MM.1S (cell line): ENCODE results near the gene PRKCE.

Experiments
- DNase-seq: peaks from one replicate; pipeline ENCODE4 v3.0.0-alpha.2; 2015
- H2AFZ ChIP-seq: fragments of 300-600 bp; sonication (generic); 2 replicates; pipeline ENCODE4 v1.6.0; 2016; ENCODE audit warnings: antibody characterized with exemption, low read length
- H3F3A ChIP-seq: fragments of 300-600 bp; sonication (generic); 2 replicates; pipeline ENCODE4 v1.6.1; 2016; ENCODE audit warnings: mild to moderate bottlenecking, antibody characterized with exemption, low read length, moderate library complexity, mixed read lengths; ENCODE audit not compliant: insufficient read depth
- H3K27ac ChIP-seq: fragments of 300-600 bp; sonication (generic); 2 replicates; pipeline ENCODE4 v1.5.1; 2016; ENCODE audit warnings: mild to moderate bottlenecking, low read length
- H3K27me3 ChIP-seq: fragments of 300-600 bp; sonication (generic); replicated peaks from 2 replicates; pipeline ENCODE4 v1.6.0; 2016; ENCODE audit warnings: low read length; ENCODE audit not compliant: insufficient read depth
- H3K36me3 ChIP-seq: fragments of 300-600 bp; sonication (generic); replicated peaks from 2 replicates; pipeline ENCODE4 v1.6.1; 2016; ENCODE audit warnings: mild to moderate bottlenecking, low read length, mixed read lengths; ENCODE audit not compliant: insufficient read depth
- H3K4me1 ChIP-seq: fragments of 300-600 bp; sonication (generic); 2 replicates; pipeline ENCODE4 v1.6.1; 2016; ENCODE audit warnings: low read length, mixed read lengths
- H3K4me2 ChIP-seq: fragments of 300-600 bp; sonication (generic); 2 replicates; pipeline ENCODE4 v1.6.0; 2016; ENCODE audit warnings: low read depth, low read length
- H3K4me3 ChIP-seq: fragments of 300-600 bp; sonication (generic); 2 replicates; pipeline ENCODE4 v1.5.1; 2016; ENCODE audit warnings: low read length, mixed read lengths
- H3K79me2 ChIP-seq: fragments of 300-600 bp; sonication (generic); 2 replicates; pipeline ENCODE4 v1.6.1; 2016; ENCODE audit warnings: mixed run types, low read length, mixed read lengths
- H3K9ac ChIP-seq: fragments of 300-600 bp; sonication (generic); 2 replicates; pipeline ENCODE4 v1.6.1; 2016; ENCODE audit warnings: low read length, mixed read lengths
- H3K9me2 ChIP-seq: fragments of 300-600 bp; sonication (generic); replicated peaks from 2 replicates; pipeline ENCODE4 v1.6.1; 2016; ENCODE audit warnings: mild to moderate bottlenecking, low read length, mixed read lengths; ENCODE audit not compliant: insufficient read depth
- H3K9me3 ChIP-seq: fragments of 300-600 bp; sonication (generic); replicated peaks from 2 replicates; pipeline ENCODE4 v1.6.1; 2016; ENCODE audit warnings: mild to moderate bottlenecking, low read length, mixed read lengths; ENCODE audit not compliant: insufficient read depth
- H4K20me1 ChIP-seq: fragments of 300-600 bp; sonication (generic); 2 replicates; pipeline ENCODE4 v1.6.1; 2016; ENCODE audit warnings: mild to moderate bottlenecking, low read length, moderate library complexity, mixed read lengths; ENCODE audit not compliant: insufficient read depth
- EZH2 ChIP-seq: fragments of 300-600 bp; sonication (generic); optimal IDR thresholded peaks from 2 replicates; pipeline ENCODE3; 2017; ENCODE audit warnings: low read depth, mild to moderate bottlenecking, antibody characterized with exemption, low read length, mixed read lengths
- EZH2phosphoT487 ChIP-seq: fragments of 300-600 bp; sonication (generic); IDR thresholded peaks from 2 replicates; pipeline ENCODE4 v1.6.1; 2018; ENCODE audit warnings: antibody characterized with exemption, low read length
- TF ChIP-seq, protein P1 (sequence below): fragments of 300-600 bp; sonication (generic); IDR thresholded peaks from 2 replicates; pipeline ENCODE4 v1.5.1; 2016; ENCODE audit warnings: antibody characterized with exemption, low read length, mixed read lengths

The PRKCE gene

DNA sequence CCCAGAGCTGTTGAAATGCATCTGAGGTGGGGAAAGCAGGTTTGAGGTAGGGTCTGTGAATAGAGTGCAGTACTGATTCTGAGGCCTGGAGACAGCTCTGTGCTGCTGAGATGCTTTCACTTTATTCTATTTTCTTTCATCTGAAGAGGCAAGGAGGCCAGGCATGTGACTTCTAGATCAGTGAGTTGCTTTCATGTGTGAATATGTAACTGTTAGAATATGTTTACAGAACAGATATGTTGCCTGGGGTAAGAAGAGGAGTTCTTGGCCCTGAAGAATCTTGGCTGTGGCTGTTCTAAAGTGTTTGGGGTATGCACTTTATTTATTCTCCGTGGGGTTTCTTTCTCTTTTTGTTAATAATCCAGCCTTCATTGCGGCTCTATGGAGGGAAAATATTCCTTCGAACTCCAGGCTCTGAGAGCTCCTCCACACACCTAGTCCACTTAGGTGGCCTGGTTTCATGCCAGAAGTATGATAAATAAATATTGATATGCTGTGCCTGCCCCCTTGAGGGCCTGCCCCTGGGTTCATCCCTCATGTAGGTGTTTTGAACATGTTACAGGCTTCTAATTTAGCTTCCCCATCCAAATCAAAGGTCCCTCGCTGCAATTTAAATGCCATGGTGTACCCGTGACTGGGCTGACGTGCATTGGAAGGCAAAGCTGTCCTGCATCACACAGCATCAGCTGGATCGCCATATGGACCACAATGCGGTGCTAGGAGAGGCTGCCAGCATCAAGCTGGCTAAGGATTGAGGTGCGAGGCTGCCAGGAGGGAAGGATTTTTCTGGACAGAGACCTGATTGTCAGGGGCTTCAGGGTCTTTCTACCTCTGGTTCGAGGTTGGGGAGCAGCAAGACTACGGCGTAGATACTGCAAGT, 102.9 kb downstream of the PRKCE start:
- H3K4me3 ChIP-seq = no peak overlapping the region
- no peak overlapping the region for H3K27ac ChIP-seq
- no peak for DNase-seq
- H3K9me3 ChIP-seq = no peaks in the 10 kb centered on the region
- H2AFZ ChIP-seq = no peak overlapping the region
- H3K36me3 ChIP-seq = no peaks in the 10 kb centered on the region
- no peak overlapping the region for H3K4me2 ChIP-seq
- no peaks in the 10 kb centered on the region for H4K20me1 ChIP-seq
- TF ChIP-seq EZH2 = no peak
- TF ChIP-seq, protein P1, sequence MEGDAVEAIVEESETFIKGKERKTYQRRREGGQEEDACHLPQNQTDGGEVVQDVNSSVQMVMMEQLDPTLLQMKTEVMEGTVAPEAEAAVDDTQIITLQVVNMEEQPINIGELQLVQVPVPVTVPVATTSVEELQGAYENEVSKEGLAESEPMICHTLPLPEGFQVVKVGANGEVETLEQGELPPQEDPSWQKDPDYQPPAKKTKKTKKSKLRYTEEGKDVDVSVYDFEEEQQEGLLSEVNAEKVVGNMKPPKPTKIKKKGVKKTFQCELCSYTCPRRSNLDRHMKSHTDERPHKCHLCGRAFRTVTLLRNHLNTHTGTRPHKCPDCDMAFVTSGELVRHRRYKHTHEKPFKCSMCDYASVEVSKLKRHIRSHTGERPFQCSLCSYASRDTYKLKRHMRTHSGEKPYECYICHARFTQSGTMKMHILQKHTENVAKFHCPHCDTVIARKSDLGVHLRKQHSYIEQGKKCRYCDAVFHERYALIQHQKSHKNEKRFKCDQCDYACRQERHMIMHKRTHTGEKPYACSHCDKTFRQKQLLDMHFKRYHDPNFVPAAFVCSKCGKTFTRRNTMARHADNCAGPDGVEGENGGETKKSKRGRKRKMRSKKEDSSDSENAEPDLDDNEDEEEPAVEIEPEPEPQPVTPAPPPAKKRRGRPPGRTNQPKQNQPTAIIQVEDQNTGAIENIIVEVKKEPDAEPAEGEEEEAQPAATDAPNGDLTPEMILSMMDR = no peak
- no peak for TF ChIP-seq EZH2phosphoT487
- H3K27me3 ChIP-seq = no peaks in the 10 kb centered on the region
- no peaks in the 10 kb centered on the region for H3K4me1 ChIP-seq
- no peak overlapping the region for H3K9ac ChIP-seq
- H3K9me2 ChIP-seq = no peaks in the 10 kb centered on the region
- H3F3A ChIP-seq = no peaks in the 10 kb centered on the region
- no peaks in the 10 kb centered on the region for H3K79me2 ChIP-seq

DNA sequence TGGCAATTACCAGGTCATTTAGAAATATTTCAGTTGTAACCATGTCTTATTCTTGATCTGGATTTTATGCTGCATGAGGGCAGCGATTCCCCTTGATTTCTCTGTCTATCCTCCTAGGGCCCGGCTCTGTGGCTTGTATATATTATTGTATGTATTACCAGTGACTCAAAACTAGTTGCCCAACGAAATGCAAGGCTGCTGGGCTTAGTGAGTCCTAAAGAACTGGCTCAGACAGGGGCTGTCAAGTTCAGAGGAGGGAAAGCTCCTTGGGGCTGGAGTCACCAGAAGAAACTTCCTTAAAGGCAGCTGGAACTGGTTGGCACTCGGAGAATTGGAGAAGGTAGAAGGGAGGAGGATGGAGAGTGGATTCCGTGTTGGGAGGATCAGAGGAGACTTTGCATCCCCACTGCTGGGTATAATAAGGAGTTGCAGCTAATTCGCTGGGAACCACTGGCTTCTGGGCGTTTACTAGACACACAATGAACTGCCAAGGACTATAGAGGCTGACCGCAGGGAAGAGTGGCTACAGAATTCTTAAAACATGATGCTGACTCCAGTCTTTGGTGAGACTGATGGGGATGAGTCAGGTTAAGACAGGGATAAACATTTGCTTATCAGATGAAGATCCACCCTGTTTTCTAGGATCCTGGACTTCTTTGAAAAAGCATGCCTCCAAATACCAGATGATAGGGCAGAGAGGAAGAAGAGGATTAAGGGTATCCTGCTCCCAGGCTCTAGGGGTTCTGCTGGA, 104.3 kb downstream of the PRKCE start:
- Histone ChIP-seq H4K20me1 (no peaks in the 10 kb centered on the region), H3K4me3 (no peak overlapping the region), H3K36me3 (no peaks in the 10 kb centered on the region), H3K9me2 (no peaks in the 10 kb centered on the region), H3K9ac (no peak overlapping the region), H3K27ac (no peak overlapping the region), H3K4me2 (no peak overlapping the region), H3F3A (no peaks in the 10 kb centered on the region), H3K4me1 (no peaks in the 10 kb centered on the region), H3K79me2 (no peaks in the 10 kb centered on the region), H2AFZ (no peak overlapping the region), H3K27me3 (no peaks in the 10 kb centered on the region), H3K9me3 (no peaks in the 10 kb centered on the region)
- DNase-seq = no peak
- TF ChIP-seq, protein P1 = no peak
- TF ChIP-seq EZH2 (no peak), EZH2phosphoT487 (no peak)

DNA sequence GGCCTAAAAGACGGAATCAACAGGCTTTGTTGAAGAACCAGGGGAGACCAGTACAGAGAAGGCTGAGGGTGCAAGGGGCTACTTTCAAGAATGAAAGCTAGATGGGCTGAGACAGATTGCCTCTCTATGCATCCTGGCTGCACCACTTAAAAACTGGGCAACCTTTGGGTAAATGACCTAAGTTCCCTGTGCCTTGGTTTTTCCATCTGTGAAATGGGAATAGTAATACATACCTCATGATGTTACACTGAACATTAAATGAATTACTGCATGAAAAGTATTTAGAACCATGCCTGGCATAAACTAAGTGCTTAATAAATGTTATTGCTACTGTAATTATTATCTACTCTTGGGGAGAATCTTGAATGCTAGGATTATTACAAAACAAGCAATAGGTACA, 106.5 kb downstream of the PRKCE start:
- H3K9ac ChIP-seq = no peak overlapping the region
- DNase-seq = no peak
- no peaks in the 10 kb centered on the region for H3K27me3 ChIP-seq
- H4K20me1 ChIP-seq = no peaks in the 10 kb centered on the region
- no peak overlapping the region for H3K4me2 ChIP-seq
- H3K4me3 ChIP-seq = no peak overlapping the region
- H3K27ac ChIP-seq = no peak overlapping the region
- no peaks in the 10 kb centered on the region for H3K4me1 ChIP-seq
- no peaks in the 10 kb centered on the region for H3K9me3 ChIP-seq
- H2AFZ ChIP-seq = no peak overlapping the region
- TF ChIP-seq EZH2phosphoT487 (no peak), EZH2 (no peak)
- TF ChIP-seq, protein P1 = no peak
- no peaks in the 10 kb centered on the region for H3K79me2 ChIP-seq
- no peaks in the 10 kb centered on the region for H3K9me2 ChIP-seq
- H3K36me3 ChIP-seq = no peaks in the 10 kb centered on the region
- no peaks in the 10 kb centered on the region for H3F3A ChIP-seq
